ENCODE measurements around the gene GTF2A1.

Gene GTF2A1

GRCh38 chr14:81177225-81177624 lies 43.5 kb downstream of the GTF2A1 start:
- no peak for DNase-seq (ENCODE audit: low read depth)

GRCh38 chr14:81176241-81176640 lies 44.5 kb downstream of the GTF2A1 start:
- DNase-seq (ENCODE audit: low read depth) = no peak

- no peak for DNase-seq (ENCODE audit: low read depth)
Observed at GRCh38 chr14:81172881-81173280, 47.9 kb downstream of the GTF2A1 start.

- DNase-seq (ENCODE audit: low read depth) = no peak
Observed at GRCh38 chr14:81172353-81172752, 48.4 kb downstream of the GTF2A1 start.

GRCh38 chr14:81170829-81171195 lies 49.9 kb downstream of the GTF2A1 start:
- DNase-seq (ENCODE audit: low read depth) = no peak

- peak; percentile 48 for DNase-seq (ENCODE audit: low read depth)
Observed at GRCh38 chr14:81170104-81170828, 50.5 kb downstream of the GTF2A1 start.

- DNase-seq (ENCODE audit: low read depth) = no peak
Observed at GRCh38 chr14:81169711-81170103, 51.1 kb downstream of the GTF2A1 start.

- DNase-seq (ENCODE audit: low read depth) = no peak
Observed at GRCh38 chr14:81169267-81169666, 51.5 kb downstream of the GTF2A1 start.

- DNase-seq (ENCODE audit: low read depth) = no peak
Observed at GRCh38 chr14:81166121-81166520, 54.6 kb downstream of the GTF2A1 start.

- DNase-seq (ENCODE audit: low read depth) = no peak
Observed at GRCh38 chr14:81165188-81165587, 55.6 kb downstream of the GTF2A1 start.

GRCh38 chr14:81164167-81164774 lies 56.5 kb downstream of the GTF2A1 start:
- DNase-seq (ENCODE audit: low read depth) = peak; percentile 51

- no peak for DNase-seq (ENCODE audit: low read depth)
Observed at GRCh38 chr14:81162941-81163340, 57.8 kb downstream of the GTF2A1 start.

GRCh38 chr14:81161749-81162148 lies 59.0 kb downstream of the GTF2A1 start:
- no peak for DNase-seq (ENCODE audit: low read depth)

GRCh38 chr14:81161088-81161487 lies 59.7 kb downstream of the GTF2A1 start:
- DNase-seq (ENCODE audit: low read depth) = no peak

GRCh38 chr14:81157431-81157830 lies 63.3 kb downstream of the GTF2A1 start:
- no peak for DNase-seq (ENCODE audit: low read depth)

- DNase-seq (ENCODE audit: low read depth) = no peak
Observed at GRCh38 chr14:81153187-81153586, 67.6 kb downstream of the GTF2A1 start.

GRCh38 chr14:81148635-81149034 lies 72.1 kb downstream of the GTF2A1 start:
- no peak for DNase-seq (ENCODE audit: low read depth)

GRCh38 chr14:81147140-81147897 lies 73.4 kb downstream of the GTF2A1 start:
- no peak for DNase-seq (ENCODE audit: low read depth)

GRCh38 chr14:81144824-81145603 lies 75.7 kb downstream of the GTF2A1 start:
- DNase-seq (ENCODE audit: low read depth) = no peak

- DNase-seq (ENCODE audit: low read depth) = no peak
Observed at GRCh38 chr14:81143793-81144192, 77.0 kb downstream of the GTF2A1 start.

- DNase-seq (ENCODE audit: low read depth) = no peak
Observed at GRCh38 chr14:81141426-81141825, 79.3 kb downstream of the GTF2A1 start.

GRCh38 chr14:81138429-81138828 lies 82.3 kb downstream of the GTF2A1 start:
- no peak for DNase-seq (ENCODE audit: low read depth)
